ENCODE results near the gene PPIH. TPM values are rescaled to one million over a fixed set of nuclear protein-coding genes. Genes with fewer than 3 reads are reported as not detected.

The PPIH gene
- total RNA-seq = 18.1 and 23.6 TPM in 2 replicates

GRCh38 chr1:42657981-42658876, at the start of gene PPIH:
Gene PPIH (plus strand): TSS chr1:42658423. CDS start chr1:42658447, 24 bp downstream.

GRCh38 chr1:42681741-42682483, 23.7 kb downstream of the PPIH start, which contains the start of gene YBX1:
Gene YBX1 (plus strand): TSS chr1:42682418. CDS start chr1:42682566, 148 bp downstream.

Other genes starting within 250 kb of the PPIH start
- gene ZMYND12, start 202.4 kb upstream of the PPIH start, total RNA-seq = 1.4 and 2.2 TPM in 2 replicates
- 17.7 and 36.9 TPM in 2 replicates for gene PPCS, start 201.9 kb upstream of the PPIH start, total RNA-seq
- 0.86 and 0.95 TPM in 2 replicates for gene CCDC30, start 195.1 kb upstream of the PPIH start, total RNA-seq
- 952 and 1,093 TPM in 2 replicates for gene YBX1, start 24.0 kb downstream of the PPIH start, total RNA-seq
- under 0.01 TPM in 1 of 2 replicates, not detected in the other for gene CLDN19, start 81.8 kb downstream of the PPIH start, total RNA-seq
- gene P3H1, start 108.6 kb downstream of the PPIH start, total RNA-seq = 66.6 and 74.6 TPM in 2 replicates
- gene C1orf50, start 108.8 kb downstream of the PPIH start, total RNA-seq = 3.1 and 4.1 TPM in 2 replicates
- gene TMEM269, start 126.6 kb downstream of the PPIH start, total RNA-seq = under 0.01 TPM in 1 of 2 replicates, not detected in the other
- gene ERMAP, start 158.7 kb downstream of the PPIH start, total RNA-seq = 12.9 and 21.3 TPM in 2 replicates
- 10.0 and 22.1 TPM in 2 replicates for gene SVBP, start 159.0 kb downstream of the PPIH start, total RNA-seq
- gene ZNF691, start 188.2 kb downstream of the PPIH start, total RNA-seq = 8.2 and 10.6 TPM in 2 replicates

Data from bronchial smooth muscle cell (primary cell).